Measurements from ENCODE around the gene TM9SF4.

The TM9SF4 gene

DNA sequence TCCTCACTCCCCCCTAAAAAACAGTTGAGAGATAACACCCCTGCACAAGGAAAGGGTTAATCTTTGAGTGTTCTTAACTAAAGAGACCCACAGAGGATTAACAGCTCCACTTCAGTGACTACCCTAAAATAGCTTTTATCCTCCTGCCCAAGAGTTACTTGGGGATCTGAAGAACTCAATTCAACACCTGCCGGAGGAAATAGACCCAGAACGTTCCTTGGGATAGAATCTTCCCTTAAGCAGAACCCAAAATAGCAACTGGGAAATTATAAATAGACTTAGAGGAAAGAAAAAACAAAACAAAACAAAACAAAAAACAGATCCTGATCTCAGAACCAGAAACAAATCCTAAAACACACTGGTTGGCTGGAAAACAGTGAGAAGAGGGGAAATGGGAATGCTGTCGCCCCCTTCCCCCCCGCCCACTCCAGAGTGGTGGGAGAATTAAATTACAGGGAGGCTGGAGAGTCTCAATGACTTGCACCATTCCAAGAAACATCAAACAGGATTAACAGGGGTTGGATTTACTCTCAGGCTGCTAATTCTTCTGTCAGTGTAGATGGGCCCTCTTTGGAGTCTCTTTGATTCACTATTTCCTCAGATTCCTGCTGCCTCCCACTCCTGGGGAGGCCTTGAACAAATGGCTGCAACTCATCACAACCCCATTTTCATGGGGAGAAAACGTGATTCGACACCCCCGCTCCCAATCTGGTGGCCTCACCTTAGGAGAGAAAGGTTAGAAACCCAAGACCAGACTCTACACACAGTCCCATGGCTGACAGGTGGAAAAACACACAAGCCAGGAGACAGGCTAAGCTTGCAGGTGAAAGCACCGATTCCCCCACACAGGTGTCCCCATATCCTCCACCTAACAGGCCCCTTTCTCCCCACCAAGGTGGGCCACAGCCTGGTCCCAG, 96.6 kb downstream of the TM9SF4 start:
- no peak for DNase-seq (ENCODE audit: low read depth in 4 of 4, low spot score in 1 of 4)

GRCh38 chr20:32206760-32207625, 97.5 kb downstream of the TM9SF4 start:
- DNase-seq (ENCODE audit: low read depth in 4 of 4, low spot score in 1 of 4) = peak in 1 of 4 experiments; percentile 24

DNA sequence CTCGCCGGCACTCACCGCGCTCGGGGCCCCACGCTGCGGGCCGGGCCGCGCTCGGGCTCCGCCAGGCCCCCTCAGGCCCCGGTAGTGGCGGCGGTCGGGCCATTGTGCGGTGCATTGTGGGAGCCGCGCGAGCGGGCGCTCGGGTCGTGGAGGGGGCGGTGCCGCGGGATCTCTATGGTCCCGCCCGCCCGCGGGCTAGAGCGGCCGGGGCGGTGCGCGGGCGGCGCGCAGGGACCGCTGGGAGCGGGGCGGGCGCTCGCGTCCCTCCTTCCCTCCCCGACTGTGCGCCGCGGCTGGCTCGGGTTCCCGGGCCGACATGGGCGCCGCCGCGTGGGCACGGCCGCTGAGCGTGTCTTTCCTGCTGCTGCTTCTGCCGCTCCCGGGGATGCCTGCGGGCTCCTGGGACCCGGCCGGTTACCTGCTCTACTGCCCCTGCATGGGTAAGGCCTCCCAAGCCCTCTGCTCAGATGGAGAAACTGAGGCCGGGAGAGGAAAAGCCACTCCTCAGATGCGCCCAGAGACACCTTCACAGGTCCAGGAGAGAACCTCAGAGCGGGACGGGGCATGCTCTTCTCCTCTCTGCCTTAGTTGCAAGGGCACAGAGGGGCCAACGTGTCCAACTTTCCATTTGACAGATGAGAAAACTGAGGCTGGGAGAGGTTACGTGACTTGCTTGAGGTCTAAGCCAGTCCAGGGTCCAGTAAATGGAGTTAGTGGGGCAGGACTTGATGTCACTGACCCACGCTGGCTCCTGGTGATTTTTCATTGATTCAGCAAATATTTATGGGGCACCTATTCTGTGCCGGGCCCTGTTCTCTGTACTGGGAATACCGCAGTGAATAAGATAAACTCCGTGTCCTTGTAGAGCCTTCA, 98.3 kb downstream of the TM9SF4 start, which contains the start of the genes PLAGL2 and POFUT1:
TSS of gene PLAGL2 (minus strand) at position 118 of the 873 bp plus-strand sequence. CDS start 5,565 bp downstream, outside the sequence.
TSS of gene POFUT1 (plus strand) at position 255 of the 873 bp plus-strand sequence. CDS start at position 317, 62 bp downstream.
- DNase-seq (ENCODE audit: low read depth in 4 of 4, low spot score in 1 of 4) = peak; percentile 75 to 86 (median 84)

GRCh38 chr20:32208499-32209154, 99.1 kb downstream of the TM9SF4 start:
- DNase-seq (ENCODE audit: low read depth in 4 of 4, low spot score in 1 of 4) = no peak

DNA sequence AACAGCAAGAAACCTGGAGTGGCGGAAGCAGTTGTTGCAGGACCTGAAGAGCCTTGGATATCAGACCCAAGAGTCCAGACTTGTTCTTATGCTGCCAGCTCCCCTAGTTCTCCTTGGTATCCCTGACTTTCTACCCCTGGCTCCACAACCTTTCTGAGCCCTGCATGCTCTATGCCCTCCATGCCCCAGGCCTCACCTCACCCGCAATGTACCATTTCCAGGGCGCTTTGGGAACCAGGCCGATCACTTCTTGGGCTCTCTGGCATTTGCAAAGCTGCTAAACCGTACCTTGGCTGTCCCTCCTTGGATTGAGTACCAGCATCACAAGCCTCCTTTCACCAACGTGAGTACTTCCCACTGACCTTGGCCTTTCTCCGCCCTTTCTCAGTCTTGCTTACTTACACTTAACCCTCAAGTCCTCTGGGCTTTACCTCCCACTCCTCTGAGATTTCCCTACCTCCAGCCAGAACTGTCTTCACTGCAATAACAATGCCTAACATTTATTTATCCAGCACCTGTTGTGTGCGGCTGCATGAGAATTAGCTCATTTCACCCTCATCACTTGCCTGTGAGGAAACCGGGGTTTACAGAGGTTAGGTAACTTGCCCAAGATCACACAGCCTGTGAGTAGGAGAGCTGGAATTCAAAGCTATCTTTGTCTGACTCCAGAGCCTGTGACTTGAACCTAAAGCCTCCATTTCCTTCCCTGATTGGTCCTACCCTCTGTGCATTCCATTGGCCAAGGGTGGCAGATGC, 100.5 kb downstream of the TM9SF4 start:
- no peak for DNase-seq (ENCODE audit: low read depth in 4 of 4, low spot score in 1 of 4)

DNA sequence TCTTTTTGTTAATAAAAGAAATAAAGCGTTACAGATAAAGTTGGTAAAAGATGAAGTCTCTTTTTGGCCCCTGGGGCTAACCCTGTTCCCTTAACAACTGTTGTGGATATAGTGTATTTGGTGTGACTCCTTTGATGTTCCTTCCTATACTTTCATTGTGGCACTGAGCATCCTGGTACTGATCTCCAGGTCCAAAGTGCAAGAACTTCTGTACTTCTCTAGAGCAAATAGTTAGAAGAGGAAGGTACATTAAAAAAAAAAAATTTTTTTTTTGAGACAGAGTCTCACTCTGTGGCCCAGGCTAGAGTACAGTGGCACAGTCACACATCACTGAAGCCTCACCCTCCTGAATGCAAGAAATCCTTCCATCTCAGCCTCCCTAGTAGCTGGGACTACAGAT, 104.4 kb downstream of the TM9SF4 start:
- DNase-seq (ENCODE audit: low read depth in 4 of 4, low spot score in 1 of 4) = no peak

GRCh38 chr20:32215147-32215546, 105.6 kb downstream of the TM9SF4 start:
- DNase-seq (ENCODE audit: low read depth in 4 of 4, low spot score in 1 of 4) = no peak

- no peak for DNase-seq (ENCODE audit: low read depth in 4 of 4, low spot score in 1 of 4)
Measured at GRCh38 chr20:32215729-32216128, 106.2 kb downstream of the TM9SF4 start.

DNA sequence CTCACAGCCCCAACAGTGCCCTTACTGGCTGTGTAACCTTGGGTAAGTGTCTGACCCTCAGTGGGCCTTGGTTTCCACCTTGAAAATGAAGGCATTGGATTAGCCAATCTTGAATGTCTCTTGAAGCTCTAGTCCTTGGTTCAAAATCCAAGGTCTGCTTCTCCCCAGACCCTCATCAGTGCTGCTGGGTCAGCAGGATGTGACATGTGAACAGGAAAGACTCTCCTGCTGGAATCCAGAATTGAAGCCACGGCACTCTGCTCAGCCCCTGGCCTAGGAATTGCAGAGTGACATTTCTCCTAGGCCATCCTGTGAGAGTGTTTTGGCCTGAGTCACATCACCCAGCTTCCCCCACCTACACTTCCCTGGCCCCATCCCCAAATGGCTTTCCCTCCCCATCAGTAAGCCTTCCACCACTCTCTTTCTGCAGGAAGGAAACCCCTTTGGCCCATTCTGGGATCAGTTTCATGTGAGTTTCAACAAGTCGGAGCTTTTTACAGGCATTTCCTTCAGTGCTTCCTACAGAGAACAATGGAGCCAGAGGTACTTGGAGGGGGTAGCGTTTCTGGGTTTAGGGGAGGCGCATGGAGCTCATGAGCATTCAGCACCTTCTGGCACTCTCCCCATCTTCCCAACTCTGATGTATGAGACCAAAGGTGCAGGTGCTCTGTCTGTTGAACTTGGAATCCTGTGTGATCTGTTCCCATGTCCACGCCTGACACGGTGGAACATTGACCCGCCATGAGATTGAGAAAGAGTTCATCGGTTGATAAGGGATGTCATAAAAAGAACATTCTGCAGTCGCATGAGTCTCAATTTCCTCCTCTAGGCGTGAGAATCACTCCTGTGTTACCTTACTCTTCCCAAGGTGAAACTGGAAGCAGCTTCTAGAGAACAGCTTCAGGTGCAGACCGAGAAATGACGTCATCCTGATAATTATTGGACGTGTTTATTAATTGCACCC, 106.9 kb downstream of the TM9SF4 start:
- DNase-seq (ENCODE audit: low read depth in 4 of 4, low spot score in 1 of 4) = no peak
